K562 (cell line): ENCODE data around the gene RBM15. TPM values are rescaled to one million over a fixed set of nuclear protein-coding genes. Genes with fewer than 3 reads are reported as not detected.
A peak's percentile ranks its signal among the peaks of the same experiment; 100 is the strongest.

Experiments used
- BDP1 ChIP-seq: IDR thresholded peaks from 3 replicates; pipeline ENCODE4 v1.6.1; 2011; ENCODE audit not compliant: insufficient read length, insufficient read depth
- POLR3G ChIP-seq: IDR thresholded peaks from 2 replicates; pipeline ENCODE4 v1.6.1; 2011; ENCODE audit not compliant: insufficient read length, insufficient replicate concordance; ENCODE audit errors: extremely low read depth
- SMAD1 ChIP-seq: fragments of 150-350 bp; IDR thresholded peaks from 2 replicates; pipeline ENCODE4 v1.6.1; 2014; ENCODE audit warnings: low read length, low read depth; ENCODE audit not compliant: partially characterized antibody
- TBL1XR1 ChIP-seq, 2 experiments: IDR thresholded peaks; 2 replicates each; pipeline ENCODE4 v1.6.1; 2012; ENCODE audit warnings: improper control_type of control experiment in 2 of 2, low read length in 2 of 2, mild to moderate bottlenecking in 1 of 2
- U2AF1 ChIP-seq: fragments of 200-400 bp; formaldehyde crosslinking; optimal IDR thresholded peaks from 2 replicates; pipeline ENCODE3; 2017; ENCODE audit warnings: mild to moderate bottlenecking, low read depth, low read length, moderate library complexity
- ZNF184 ChIP-seq: sonication (generic); formaldehyde crosslinking; IDR thresholded peaks from 2 replicates; pipeline ENCODE4 v1.5.0; 2020; ENCODE audit warnings: missing genetic modification reagents
- ZNF253 ChIP-seq: fragments of 250-450 bp; sonication (Bioruptor Pico); conservative IDR thresholded peaks from 2 replicates; pipeline ENCODE4 v1.6.1; 2021; ENCODE audit warnings: mild to moderate bottlenecking
- polyA plus RNA-seq, 8 experiments: library from polyadenylated mRNA; depleted of rRNA in 4 of 8; stranded (reverse) in 5 of 8; unstranded in 3 of 8; fragments of >200 nt; fragmentation: Nextera tagmentation in 2 of 8; fragmentation: Illumina TruSeq in 1 of 8; extraction: Ambion mirVana in 2 of 8; extraction: Trizol in 1 of 8; gene quantifications; 2 replicates each; pipeline versions ENCODE4 v1.2.1 to v1.2.3, GENCODE V29; 2011 to 2014; ENCODE audit warnings: inconsistent platforms in 1 of 8, missing spikeins in 1 of 8
- total RNA-seq, 7 experiments: library from RNA; depleted of rRNA in 6 of 7; stranded (reverse); fragments of >200 nt in 6 of 7; fragmentation: Illumina TruSeq in 2 of 7; extraction: Trizol in 2 of 7; gene quantifications; 2 replicates each; pipeline versions ENCODE4 v1.2.1 to v1.2.3, GENCODE V29; 2011 to 2021; ENCODE audit warnings: low replicate concordance in 1 of 7
- TF ChIP-seq, protein P1 (sequence below): sonication (generic); formaldehyde crosslinking; IDR thresholded peaks from 2 replicates; pipeline ENCODE4 v1.8.1; 2022; ENCODE audit warnings: missing genetic modification reagents
- TF ChIP-seq, protein P2 (sequence below): fragments of 250-450 bp; sonication (Bioruptor Pico); IDR thresholded peaks from 2 replicates; pipeline ENCODE4 v1.8.0; 2021; ENCODE audit warnings: moderate library complexity, mild to moderate bottlenecking, inconsistent platforms
- TF ChIP-seq, protein P3 (sequence below): fragments of 200-800 bp; sonication (Bioruptor generic); IDR thresholded peaks from 2 replicates; pipeline ENCODE4 v1.6.1; 2016; ENCODE audit warnings: missing genetic modification characterization, missing compliant biosample characterization
- TF ChIP-seq, protein P4 (sequence below): sonication (generic); formaldehyde crosslinking; IDR thresholded peaks from 2 replicates; pipeline ENCODE4 v1.8.0; 2023; ENCODE audit warnings: mild to moderate bottlenecking, missing genetic modification reagents
- TF ChIP-seq, protein P5 (sequence below): IDR thresholded peaks from 2 replicates; pipeline ENCODE4 v1.6.1; 2011; ENCODE audit warnings: borderline replicate concordance, low read depth, mild to moderate bottlenecking, moderate library complexity, low read length; ENCODE audit not compliant: insufficient read depth, poor library complexity, severe bottlenecking

Gene RBM15
- total and polyA plus RNA-seq, 9 of the 15 experiments (the other 6 are each of a cell fraction or from before 2014, with no cell fraction given), result 2.4 to 63.4 (median 28.2) TPM

DNA sequence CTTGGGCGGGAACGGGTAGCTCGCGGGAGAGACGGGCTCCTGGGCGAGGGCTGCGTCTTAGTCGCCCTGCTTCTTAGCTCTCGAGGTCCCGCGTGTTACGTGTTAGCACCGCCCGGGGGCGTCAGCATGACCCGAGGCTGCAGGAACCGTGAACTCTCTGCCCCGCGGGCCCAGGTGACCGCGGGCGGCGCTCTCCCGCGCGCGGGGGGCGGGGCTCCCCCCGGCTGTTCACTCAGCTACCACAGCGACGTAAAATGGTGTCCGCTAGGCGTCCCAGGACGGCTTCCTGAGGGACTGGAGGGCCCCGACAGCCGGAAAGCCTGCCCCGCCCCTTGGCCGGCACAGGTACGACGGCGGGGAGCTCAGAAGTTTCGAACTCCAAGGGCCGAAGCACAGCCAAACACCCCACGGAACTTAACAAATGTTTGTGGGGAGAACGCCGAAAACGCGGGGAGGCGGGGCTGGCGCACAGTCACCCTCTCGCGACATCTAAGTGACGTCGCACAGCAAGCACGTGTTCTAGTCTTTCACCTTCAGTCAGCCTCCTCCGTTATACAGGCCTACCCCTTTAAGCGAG, 780 bp upstream of the RBM15 start (continued):
- TF ChIP-seq, protein P1, sequence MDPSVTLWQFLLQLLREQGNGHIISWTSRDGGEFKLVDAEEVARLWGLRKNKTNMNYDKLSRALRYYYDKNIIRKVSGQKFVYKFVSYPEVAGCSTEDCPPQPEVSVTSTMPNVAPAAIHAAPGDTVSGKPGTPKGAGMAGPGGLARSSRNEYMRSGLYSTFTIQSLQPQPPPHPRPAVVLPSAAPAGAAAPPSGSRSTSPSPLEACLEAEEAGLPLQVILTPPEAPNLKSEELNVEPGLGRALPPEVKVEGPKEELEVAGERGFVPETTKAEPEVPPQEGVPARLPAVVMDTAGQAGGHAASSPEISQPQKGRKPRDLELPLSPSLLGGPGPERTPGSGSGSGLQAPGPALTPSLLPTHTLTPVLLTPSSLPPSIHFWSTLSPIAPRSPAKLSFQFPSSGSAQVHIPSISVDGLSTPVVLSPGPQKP (CRISPR knock-in tag), result no peak
- TF ChIP-seq, protein P2, sequence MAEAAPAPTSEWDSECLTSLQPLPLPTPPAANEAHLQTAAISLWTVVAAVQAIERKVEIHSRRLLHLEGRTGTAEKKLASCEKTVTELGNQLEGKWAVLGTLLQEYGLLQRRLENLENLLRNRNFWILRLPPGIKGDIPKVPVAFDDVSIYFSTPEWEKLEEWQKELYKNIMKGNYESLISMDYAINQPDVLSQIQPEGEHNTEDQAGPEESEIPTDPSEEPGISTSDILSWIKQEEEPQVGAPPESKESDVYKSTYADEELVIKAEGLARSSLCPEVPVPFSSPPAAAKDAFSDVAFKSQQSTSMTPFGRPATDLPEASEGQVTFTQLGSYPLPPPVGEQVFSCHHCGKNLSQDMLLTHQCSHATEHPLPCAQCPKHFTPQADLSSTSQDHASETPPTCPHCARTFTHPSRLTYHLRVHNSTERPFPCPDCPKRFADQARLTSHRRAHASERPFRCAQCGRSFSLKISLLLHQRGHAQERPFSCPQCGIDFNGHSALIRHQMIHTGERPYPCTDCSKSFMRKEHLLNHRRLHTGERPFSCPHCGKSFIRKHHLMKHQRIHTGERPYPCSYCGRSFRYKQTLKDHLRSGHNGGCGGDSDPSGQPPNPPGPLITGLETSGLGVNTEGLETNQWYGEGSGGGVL, result no peak
- TF ChIP-seq U2AF1 (peak; percentile 89), TBL1XR1 (IDR thresholded peaks at IDR 0.05; ENCODE audit: low read length in 2 of 2) (peak in 1 of 2 experiments; percentile 77; a peak in 3 of 4 replicates), SMAD1 (peak; percentile 69), POLR3G (no peak), ZNF184 (CRISPR knock-in tag) (no peak), BDP1 (no peak), ZNF253 (CRISPR knock-in tag) (no peak)
- TF ChIP-seq, protein P3, sequence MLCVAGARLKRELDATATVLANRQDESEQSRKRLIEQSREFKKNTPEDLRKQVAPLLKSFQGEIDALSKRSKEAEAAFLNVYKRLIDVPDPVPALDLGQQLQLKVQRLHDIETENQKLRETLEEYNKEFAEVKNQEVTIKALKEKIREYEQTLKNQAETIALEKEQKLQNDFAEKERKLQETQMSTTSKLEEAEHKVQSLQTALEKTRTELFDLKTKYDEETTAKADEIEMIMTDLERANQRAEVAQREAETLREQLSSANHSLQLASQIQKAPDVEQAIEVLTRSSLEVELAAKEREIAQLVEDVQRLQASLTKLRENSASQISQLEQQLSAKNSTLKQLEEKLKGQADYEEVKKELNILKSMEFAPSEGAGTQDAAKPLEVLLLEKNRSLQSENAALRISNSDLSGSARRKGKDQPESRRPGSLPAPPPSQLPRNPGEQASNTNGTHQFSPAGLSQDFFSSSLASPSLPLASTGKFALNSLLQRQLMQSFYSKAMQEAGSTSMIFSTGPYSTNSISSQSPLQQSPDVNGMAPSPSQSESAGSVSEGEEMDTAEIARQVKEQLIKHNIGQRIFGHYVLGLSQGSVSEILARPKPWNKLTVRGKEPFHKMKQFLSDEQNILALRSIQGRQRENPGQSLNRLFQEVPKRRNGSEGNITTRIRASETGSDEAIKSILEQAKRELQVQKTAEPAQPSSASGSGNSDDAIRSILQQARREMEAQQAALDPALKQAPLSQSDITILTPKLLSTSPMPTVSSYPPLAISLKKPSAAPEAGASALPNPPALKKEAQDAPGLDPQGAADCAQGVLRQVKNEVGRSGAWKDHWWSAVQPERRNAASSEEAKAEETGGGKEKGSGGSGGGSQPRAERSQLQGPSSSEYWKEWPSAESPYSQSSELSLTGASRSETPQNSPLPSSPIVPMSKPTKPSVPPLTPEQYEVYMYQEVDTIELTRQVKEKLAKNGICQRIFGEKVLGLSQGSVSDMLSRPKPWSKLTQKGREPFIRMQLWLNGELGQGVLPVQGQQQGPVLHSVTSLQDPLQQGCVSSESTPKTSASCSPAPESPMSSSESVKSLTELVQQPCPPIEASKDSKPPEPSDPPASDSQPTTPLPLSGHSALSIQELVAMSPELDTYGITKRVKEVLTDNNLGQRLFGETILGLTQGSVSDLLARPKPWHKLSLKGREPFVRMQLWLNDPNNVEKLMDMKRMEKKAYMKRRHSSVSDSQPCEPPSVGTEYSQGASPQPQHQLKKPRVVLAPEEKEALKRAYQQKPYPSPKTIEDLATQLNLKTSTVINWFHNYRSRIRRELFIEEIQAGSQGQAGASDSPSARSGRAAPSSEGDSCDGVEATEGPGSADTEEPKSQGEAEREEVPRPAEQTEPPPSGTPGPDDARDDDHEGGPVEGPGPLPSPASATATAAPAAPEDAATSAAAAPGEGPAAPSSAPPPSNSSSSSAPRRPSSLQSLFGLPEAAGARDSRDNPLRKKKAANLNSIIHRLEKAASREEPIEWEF (CRISPR knock-in tag), result no peak
- TF ChIP-seq, protein P4, sequence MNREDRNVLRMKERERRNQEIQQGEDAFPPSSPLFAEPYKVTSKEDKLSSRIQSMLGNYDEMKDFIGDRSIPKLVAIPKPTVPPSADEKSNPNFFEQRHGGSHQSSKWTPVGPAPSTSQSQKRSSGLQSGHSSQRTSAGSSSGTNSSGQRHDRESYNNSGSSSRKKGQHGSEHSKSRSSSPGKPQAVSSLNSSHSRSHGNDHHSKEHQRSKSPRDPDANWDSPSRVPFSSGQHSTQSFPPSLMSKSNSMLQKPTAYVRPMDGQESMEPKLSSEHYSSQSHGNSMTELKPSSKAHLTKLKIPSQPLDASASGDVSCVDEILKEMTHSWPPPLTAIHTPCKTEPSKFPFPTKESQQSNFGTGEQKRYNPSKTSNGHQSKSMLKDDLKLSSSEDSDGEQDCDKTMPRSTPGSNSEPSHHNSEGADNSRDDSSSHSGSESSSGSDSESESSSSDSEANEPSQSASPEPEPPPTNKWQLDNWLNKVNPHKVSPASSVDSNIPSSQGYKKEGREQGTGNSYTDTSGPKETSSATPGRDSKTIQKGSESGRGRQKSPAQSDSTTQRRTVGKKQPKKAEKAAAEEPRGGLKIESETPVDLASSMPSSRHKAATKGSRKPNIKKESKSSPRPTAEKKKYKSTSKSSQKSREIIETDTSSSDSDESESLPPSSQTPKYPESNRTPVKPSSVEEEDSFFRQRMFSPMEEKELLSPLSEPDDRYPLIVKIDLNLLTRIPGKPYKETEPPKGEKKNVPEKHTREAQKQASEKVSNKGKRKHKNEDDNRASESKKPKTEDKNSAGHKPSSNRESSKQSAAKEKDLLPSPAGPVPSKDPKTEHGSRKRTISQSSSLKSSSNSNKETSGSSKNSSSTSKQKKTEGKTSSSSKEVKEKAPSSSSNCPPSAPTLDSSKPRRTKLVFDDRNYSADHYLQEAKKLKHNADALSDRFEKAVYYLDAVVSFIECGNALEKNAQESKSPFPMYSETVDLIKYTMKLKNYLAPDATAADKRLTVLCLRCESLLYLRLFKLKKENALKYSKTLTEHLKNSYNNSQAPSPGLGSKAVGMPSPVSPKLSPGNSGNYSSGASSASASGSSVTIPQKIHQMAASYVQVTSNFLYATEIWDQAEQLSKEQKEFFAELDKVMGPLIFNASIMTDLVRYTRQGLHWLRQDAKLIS (CRISPR knock-in tag), result peak; percentile 80; the same call in 1 of the 2 replicates
- TF ChIP-seq, protein P5, sequence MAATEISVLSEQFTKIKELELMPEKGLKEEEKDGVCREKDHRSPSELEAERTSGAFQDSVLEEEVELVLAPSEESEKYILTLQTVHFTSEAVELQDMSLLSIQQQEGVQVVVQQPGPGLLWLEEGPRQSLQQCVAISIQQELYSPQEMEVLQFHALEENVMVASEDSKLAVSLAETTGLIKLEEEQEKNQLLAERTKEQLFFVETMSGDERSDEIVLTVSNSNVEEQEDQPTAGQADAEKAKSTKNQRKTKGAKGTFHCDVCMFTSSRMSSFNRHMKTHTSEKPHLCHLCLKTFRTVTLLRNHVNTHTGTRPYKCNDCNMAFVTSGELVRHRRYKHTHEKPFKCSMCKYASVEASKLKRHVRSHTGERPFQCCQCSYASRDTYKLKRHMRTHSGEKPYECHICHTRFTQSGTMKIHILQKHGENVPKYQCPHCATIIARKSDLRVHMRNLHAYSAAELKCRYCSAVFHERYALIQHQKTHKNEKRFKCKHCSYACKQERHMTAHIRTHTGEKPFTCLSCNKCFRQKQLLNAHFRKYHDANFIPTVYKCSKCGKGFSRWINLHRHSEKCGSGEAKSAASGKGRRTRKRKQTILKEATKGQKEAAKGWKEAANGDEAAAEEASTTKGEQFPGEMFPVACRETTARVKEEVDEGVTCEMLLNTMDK, result peak; percentile 91
